Endothelial cell of umbilical vein (primary cell): ENCODE results near the gene NCAPG2.

Source experiments
- EZH2 ChIP-seq: IDR thresholded peaks from 2 replicates; pipeline ENCODE4 v1.6.1; 2012; ENCODE audit warnings: borderline replicate concordance, low read depth, mild to moderate bottlenecking, moderate library complexity, low read length, inconsistent platforms; ENCODE audit not compliant: severe bottlenecking
- JUN ChIP-seq: IDR thresholded peaks from 2 replicates; pipeline ENCODE4 v1.6.1; 2011; ENCODE audit warnings: borderline replicate concordance, low read depth; ENCODE audit not compliant: insufficient read length, insufficient read depth
- POLR2A ChIP-seq: IDR thresholded peaks from 2 replicates; pipeline ENCODE4 v1.6.1; 2012; ENCODE audit warnings: low read depth, mild to moderate bottlenecking, control low read depth, low read length
- TF ChIP-seq, protein P1 (sequence below), 2 donors: IDR thresholded peaks; 1 replicate in 1 of 2; 2 replicates in 1 of 2; pipeline ENCODE4 v1.5.1; 2011; ENCODE audit warnings: low read length in 2 of 2, mild to moderate bottlenecking in 2 of 2, moderate library complexity in 2 of 2, control low read depth in 1 of 2, inconsistent platforms in 1 of 2, low read depth in 1 of 2; ENCODE audit not compliant: insufficient read depth in 1 of 2; ENCODE audit errors: extremely low read depth in 1 of 2
- TF ChIP-seq, protein P2 (sequence below): IDR thresholded peaks from 2 replicates; pipeline ENCODE4 v1.6.1; 2011; ENCODE audit not compliant: insufficient read depth, insufficient read length

DNA sequence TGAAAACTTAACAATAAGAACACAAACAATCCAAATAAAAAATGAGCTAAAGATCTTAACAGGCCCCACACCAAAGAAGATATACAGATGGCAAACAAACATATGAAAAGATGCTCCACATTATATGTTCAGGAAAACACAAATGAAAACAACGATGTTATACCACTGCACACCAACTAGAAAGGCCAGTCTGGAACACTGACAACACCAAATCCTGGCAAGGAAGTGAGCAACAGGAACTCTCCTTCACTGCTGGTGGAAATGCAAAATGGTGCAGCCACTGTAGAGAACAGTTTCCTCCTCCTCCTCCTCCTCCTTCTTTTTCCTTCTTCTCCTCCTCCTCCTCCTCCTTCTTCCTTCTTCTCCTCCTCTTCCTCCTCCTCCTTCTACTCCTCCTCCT, 12.2 kb upstream of the NCAPG2 start:
- no peak for TF ChIP-seq POLR2A
- TF ChIP-seq, protein P1, sequence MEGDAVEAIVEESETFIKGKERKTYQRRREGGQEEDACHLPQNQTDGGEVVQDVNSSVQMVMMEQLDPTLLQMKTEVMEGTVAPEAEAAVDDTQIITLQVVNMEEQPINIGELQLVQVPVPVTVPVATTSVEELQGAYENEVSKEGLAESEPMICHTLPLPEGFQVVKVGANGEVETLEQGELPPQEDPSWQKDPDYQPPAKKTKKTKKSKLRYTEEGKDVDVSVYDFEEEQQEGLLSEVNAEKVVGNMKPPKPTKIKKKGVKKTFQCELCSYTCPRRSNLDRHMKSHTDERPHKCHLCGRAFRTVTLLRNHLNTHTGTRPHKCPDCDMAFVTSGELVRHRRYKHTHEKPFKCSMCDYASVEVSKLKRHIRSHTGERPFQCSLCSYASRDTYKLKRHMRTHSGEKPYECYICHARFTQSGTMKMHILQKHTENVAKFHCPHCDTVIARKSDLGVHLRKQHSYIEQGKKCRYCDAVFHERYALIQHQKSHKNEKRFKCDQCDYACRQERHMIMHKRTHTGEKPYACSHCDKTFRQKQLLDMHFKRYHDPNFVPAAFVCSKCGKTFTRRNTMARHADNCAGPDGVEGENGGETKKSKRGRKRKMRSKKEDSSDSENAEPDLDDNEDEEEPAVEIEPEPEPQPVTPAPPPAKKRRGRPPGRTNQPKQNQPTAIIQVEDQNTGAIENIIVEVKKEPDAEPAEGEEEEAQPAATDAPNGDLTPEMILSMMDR (IDR thresholded peaks at IDR 0.05; ENCODE audit: extremely low read depth in 1 of 2, insufficient read depth in 1 of 2, low read depth in 1 of 2, low read length in 2 of 2), result no peak
- TF ChIP-seq EZH2, result no peak
- TF ChIP-seq, protein P2, sequence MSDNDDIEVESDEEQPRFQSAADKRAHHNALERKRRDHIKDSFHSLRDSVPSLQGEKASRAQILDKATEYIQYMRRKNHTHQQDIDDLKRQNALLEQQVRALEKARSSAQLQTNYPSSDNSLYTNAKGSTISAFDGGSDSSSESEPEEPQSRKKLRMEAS, result no peak
- TF ChIP-seq JUN, result no peak
